Inferior parietal cortex (tissue), 1 donor: ENCODE data around the gene FATE1.
A peak's percentile ranks its signal among the peaks of the same experiment; 100 is the strongest.

Source experiments
- DNase-seq: peaks from one replicate; pipeline ENCODE4 v3.0.0-alpha.2; 2016; ENCODE audit errors: extremely low spot score

Gene FATE1

DNA sequence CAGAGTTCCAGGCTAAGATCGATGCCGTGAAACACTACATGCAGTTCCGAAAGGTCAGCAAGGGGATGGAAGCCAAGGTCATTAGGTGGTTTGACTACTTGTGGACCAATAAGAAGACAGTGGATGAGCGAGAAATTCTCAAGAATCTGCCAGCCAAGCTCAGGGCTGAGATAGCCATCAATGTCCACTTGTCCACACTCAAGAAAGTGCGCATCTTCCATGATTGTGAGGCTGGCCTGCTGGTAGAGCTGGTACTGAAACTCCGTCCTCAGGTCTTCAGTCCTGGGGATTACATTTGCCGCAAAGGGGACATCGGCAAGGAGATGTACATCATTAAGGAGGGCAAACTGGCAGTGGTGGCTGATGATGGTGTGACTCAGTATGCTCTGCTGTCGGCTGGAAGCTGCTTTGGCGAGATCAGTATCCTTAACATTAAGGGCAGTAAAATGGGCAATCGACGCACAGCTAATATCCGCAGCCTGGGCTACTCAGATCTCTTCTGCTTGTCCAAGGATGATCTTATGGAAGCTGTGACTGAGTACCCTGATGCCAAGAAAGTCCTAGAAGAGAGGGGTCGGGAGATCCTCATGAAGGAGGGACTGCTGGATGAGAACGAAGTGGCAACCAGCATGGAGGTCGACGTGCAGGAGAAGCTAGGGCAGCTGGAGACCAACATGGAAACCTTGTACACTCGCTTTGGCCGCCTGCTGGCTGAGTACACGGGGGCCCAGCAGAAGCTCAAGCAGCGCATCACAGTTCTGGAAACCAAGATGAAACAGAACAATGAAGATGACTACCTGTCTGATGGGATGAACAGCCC is 28.0 kb downstream of the FATE1 start:
- DNase-seq: no peak

- DNase-seq: no peak
Measured at GRCh38 chrX:151745651-151746050, 29.8 kb downstream of the FATE1 start.

DNA sequence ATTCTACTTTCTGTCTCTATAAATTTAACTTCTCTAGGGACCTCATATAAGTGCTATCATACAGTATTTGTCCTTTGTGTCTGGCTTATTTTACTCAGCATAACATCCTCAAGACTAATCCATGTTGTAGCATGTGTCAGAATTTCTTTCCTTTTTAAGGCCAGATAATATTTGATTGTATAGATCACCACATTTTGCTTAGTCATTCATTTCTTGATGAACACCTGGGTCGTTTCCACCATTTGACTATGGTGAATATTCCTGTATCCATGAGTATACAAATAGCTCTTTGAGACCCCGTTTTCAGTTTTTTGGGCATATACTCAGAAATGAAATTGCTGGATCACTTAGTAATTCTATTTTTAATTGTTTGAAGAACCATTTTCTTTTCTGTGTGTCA is 30.7 kb downstream of the FATE1 start:
- DNase-seq: no peak

DNA sequence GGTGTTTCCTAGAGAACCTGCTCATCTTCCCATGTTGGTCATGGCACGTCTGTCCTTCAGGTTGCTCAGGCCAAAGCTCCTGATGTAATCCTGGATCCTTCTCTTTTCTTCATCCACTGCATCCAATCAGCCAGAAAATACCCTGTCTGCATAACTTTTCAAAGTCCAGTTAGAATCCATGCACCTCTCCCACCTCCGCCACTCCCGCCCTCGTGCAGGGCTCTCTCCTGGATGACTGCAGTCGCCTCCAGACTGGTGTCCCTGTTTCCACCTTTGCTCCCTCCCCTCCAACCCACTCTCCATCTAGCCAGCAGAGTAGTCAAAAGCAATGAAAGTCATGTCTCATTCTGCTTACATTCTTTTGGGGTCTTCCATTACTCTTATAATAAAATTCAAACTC is 34.7 kb downstream of the FATE1 start:
- DNase-seq: no peak

- no peak for DNase-seq
Measured at GRCh38 chrX:151752847-151753246, 37.0 kb downstream of the FATE1 start.

DNA sequence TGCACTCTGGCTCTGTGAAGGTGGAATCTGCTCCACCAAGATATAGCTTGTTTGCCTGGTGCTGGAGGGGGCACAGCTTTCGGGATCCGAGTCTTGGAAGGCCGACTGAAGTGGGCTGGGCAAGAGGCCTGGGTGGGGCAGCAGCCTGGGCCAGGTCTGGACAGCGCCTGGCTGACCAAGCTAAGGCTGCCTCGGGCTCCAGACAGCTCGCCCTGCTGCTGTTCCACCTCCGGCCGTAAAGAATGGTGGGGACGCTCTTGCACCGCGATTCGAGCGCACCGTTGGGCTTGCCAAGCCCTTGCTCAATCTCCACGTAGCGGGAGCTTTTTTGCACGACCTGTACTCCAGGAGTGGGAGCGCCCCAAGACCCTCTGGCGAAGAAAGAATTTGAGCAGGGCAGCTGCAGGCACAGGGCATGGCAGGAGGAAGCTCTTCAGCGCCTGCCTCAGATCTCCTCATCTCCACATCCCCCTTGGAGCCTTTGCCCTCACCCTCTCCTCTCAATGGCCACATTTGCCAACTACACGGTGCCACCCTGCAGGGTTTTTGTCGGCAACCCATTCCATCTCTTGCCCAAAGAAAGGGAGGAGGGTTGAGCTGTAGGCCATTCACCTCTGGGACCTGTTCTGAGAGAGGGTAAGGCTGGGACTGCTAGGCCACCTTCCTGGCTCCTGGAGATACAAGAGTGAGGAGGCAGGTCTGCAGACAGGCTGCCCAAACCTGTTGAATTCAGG is 37.6 kb downstream of the FATE1 start:
- DNase-seq: peak; percentile 57

GRCh38 chrX:151754047-151754429 is 38.2 kb downstream of the FATE1 start:
- DNase-seq: no peak

- DNase-seq: no peak
Measured at GRCh38 chrX:151754641-151755215, 38.9 kb downstream of the FATE1 start.

DNA sequence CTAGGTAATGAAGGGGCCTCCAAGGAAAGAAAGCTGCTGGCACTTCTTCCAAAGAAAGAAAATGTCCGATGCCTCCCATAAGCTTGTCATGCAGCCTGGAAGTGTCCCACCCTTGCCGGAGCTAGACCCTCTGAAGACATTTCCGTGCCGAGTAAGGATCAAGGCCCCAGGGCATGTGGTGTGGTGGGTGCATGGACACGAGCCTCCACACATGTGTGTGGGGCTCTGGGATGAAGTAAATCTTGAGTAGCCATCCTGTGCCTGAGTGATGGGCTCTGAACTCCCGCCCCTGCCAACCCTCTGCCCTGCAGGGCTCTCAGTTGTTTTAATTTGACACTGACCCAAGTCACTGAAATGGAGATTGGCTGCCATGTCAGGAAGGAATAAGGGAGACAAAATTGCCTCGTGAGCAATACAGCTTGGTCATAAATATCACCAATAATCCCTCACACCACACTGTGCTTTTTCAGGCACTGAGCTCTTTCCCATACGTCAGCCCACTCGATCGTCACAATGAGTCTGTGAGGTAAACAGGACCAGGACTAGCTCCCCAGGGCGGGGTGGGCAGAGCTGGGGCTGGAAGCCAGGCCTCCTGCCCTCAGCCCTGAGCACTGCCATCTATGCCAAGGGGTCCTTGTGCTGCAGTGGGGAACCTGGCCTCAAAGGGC is 43.3 kb downstream of the FATE1 start:
- DNase-seq: no peak

DNA sequence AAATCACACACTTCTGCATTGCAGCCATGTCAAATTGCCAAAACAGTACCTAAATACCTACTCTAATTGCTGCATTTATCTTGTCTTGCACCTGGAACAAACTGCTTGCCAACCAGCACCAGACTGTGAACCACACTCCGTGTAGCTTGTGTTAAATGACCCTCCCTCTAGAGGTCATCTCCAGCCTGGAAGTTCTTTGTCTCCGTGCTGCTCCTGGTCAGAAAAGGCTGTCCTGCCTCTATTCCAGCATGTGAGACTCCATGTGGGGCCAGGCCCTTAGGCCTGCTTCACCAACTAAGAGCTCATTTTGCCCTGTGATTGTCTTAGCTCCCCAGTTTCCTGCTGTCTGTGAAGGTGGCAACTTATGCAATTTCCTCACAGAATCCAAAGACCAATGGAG is 47.0 kb downstream of the FATE1 start:
- DNase-seq: no peak

DNA sequence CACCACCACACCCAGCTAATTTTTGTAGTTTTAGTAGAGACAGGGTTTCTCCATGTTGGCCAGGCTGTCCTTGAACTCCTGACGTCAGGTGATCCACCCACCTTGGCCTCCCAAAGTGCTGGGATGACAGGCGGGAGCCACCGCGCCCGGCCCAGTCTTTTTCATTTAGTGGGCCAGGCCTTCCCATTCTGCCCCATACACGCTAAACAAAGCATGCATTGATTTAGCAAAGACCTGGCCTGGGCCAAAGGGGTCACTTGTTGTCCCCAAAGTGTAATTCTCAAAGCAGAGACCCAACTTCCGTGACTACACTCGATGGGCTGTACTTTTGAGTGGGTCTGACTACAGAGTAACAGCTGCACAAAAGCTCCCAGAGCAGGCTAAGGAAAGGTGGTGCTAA is 47.9 kb downstream of the FATE1 start:
- no peak for DNase-seq

GRCh38 chrX:151765026-151765425 is 49.2 kb downstream of the FATE1 start:
- no peak for DNase-seq

GRCh38 chrX:151771726-151772125 is 55.9 kb downstream of the FATE1 start:
- DNase-seq: no peak
